RWPE1 (cell line): ENCODE data around the gene SUB1.

Experiments
- CTCF ChIA-PET: fragments of 350-600 bp; sonication (Branson Sonifier 250); formaldehyde crosslinking; extraction: SDS; loops from one replicate; lab custom pipeline; 2021; lab: Yijun Ruan, JAX
- POLR2A ChIA-PET: fragments of 400-600 bp; formaldehyde crosslinking; extraction: SDS; loops from one replicate; lab custom pipeline; 2020; ENCODE audit warnings: antibody characterized with exemption; ENCODE audit not compliant: low non-redundant PET; lab: Yijun Ruan, JAX
- DNase-seq: peaks from one replicate; pipeline ENCODE4 v3.0.0; 2012; ENCODE audit warnings: low spot score
- H3K27ac ChIP-seq: fragments of 450-650 bp; 2 replicates; pipeline ENCODE4 v1.5.1; 2017
- TF ChIP-seq, protein P1 (sequence below): fragments of 450-650 bp; conservative IDR thresholded peaks from 2 replicates; pipeline ENCODE4 v1.5.1; 2017; ENCODE audit warnings: low read depth, mild to moderate bottlenecking

The SUB1 gene

GRCh38 chr5:32618962-32619361 lies 33.6 kb downstream of the SUB1 start:
- no peak overlapping the region for H3K27ac ChIP-seq
- ChIA-PET POLR2A (no interaction called here), CTCF (interaction anchor here (0.5 to 1.3 kb wide), 3 partner anchors 13 to 783 kb away, joined by 3 to 4 read pairs (median 3); no protein-coding TSS in a partner anchor)
- no peak for DNase-seq
- TF ChIP-seq, protein P1, sequence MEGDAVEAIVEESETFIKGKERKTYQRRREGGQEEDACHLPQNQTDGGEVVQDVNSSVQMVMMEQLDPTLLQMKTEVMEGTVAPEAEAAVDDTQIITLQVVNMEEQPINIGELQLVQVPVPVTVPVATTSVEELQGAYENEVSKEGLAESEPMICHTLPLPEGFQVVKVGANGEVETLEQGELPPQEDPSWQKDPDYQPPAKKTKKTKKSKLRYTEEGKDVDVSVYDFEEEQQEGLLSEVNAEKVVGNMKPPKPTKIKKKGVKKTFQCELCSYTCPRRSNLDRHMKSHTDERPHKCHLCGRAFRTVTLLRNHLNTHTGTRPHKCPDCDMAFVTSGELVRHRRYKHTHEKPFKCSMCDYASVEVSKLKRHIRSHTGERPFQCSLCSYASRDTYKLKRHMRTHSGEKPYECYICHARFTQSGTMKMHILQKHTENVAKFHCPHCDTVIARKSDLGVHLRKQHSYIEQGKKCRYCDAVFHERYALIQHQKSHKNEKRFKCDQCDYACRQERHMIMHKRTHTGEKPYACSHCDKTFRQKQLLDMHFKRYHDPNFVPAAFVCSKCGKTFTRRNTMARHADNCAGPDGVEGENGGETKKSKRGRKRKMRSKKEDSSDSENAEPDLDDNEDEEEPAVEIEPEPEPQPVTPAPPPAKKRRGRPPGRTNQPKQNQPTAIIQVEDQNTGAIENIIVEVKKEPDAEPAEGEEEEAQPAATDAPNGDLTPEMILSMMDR = no peak

GRCh38 chr5:32621256-32621655 lies 35.9 kb downstream of the SUB1 start:
- ChIA-PET POLR2A (no interaction called here), CTCF (interaction anchor here (0.5 to 0.6 kb wide), 3 partner anchors 798 to 1271 kb away, joined by 3 to 5 read pairs (median 3); partner anchors contain the start of gene ADAMTS12)
- DNase-seq = no peak
- TF ChIP-seq, protein P1 = no peak
- no peak overlapping the region for H3K27ac ChIP-seq

DNA sequence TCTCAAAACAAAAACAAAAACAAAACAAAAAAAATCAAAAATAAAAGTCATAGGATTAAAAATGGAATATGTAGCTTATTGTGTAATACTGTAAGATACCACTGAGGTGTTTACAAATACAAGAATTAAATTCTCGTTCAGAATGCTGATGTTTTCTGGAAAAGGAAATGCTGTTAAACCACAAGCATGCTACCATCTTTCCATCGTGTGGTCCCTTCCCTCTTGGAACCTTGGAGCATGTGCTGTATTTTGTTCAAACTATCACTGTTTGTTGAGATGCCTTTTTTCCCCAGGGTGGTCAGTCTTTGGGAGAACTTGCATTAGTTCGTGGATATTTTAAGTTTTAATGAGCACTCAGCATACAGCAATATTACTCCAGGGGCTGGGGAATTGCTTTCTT lies 39.7 kb downstream of the SUB1 start:
- DNase-seq = no peak
- POLR2A ChIA-PET = no interaction called here
- TF ChIP-seq, protein P1 = no peak
- CTCF ChIA-PET = no interaction called here
- H3K27ac ChIP-seq = no peak overlapping the region

DNA sequence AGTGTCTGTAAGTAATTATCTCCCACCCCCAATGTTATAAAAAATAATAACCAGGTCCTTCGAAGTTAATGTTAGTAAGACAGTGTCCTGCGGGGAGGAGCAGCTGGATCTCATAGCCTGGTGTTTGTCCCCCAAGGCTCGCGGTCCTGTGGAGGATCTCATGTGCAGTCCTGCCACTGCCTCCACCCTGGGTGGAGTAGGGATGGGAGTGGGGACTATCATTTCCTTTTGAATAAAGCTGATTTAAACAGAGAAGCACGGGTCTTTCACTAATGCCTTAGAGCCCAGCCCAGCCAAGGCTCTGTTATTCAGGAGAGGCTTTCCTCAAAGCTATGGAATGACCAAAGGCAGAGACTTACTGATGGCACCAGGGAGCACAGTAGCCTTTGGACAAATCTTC lies 40.2 kb downstream of the SUB1 start:
- ChIA-PET CTCF (no interaction called here), POLR2A (no interaction called here)
- TF ChIP-seq, protein P1 = no peak
- DNase-seq = no peak
- no peak overlapping the region for H3K27ac ChIP-seq

DNA sequence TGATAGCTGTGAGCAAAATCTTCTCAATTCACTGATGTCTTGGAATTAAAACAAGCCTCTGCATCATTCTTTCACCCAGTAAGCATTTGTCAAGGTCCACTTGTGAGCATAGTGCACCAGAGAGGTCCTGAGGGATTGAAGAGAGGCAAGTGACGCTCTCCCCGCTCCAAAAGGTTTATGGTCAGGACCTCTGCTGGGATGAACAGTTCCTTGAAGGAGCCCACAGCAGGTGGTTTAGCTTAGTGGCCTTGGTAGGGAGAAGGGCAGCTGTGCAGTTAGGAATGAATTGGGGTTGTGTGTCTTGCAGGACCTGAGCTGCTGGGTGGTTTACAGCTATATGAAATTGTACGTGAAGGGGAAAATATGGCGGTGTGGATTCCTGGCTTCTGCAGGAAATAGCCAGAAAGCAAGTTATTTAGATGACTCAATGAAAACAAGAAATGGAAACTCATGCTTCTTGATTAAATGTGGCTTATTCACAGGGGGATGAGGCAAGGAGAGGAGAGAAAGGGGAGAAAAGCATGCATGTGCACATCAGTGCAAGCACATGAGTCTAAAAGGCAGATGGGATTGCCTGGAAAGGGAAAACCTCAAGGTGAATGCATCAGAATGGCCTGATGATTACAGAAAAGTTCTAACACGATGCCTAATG lies 42.0 kb downstream of the SUB1 start:
- CTCF ChIA-PET = interaction anchor here (0.7 kb wide), 1 partner anchor 276 kb away, joined by 7 read pairs; no protein-coding TSS in a partner anchor
- POLR2A ChIA-PET = no interaction called here
- TF ChIP-seq, protein P1 = no peak
- no peak for DNase-seq
- H3K27ac ChIP-seq = no peak overlapping the region

GRCh38 chr5:32628049-32628844 lies 42.9 kb downstream of the SUB1 start:
- TF ChIP-seq, protein P1 = no peak
- POLR2A ChIA-PET = no interaction called here
- H3K27ac ChIP-seq = no peak overlapping the region
- CTCF ChIA-PET = no interaction called here
- DNase-seq = no peak
